H9 (cell line): ENCODE data around the gene APOOL. TPM values are rescaled to one million over a fixed set of nuclear protein-coding genes. Genes with fewer than 3 reads are reported as not detected.

Experiments
- DNase-seq: peaks from one replicate; pipeline ENCODE4 v3.0.0-alpha.2; 2017
- H2AFZ ChIP-seq: one replicate; pipeline ENCODE4 v1.6.1; 2013; ENCODE audit warnings: mild to moderate bottlenecking, low read length, control low read depth, moderate library complexity
- H2AK5ac ChIP-seq: 2 replicates; pipeline ENCODE4 v1.6.1; 2013; ENCODE audit warnings: low read length, control low read depth, mixed read lengths; ENCODE audit not compliant: insufficient read length
- H2BK120ac ChIP-seq: one replicate; pipeline ENCODE4 v1.6.1; 2013; ENCODE audit warnings: low read depth, mild to moderate bottlenecking, low read length, control low read depth, inconsistent platforms; ENCODE audit not compliant: poor library complexity, severe bottlenecking
- H2BK12ac ChIP-seq: 2 replicates; pipeline ENCODE4 v1.6.1; 2013; ENCODE audit warnings: low read length, control low read depth, mixed read lengths, low read depth; ENCODE audit not compliant: insufficient read length
- H2BK15ac ChIP-seq: 2 replicates; pipeline ENCODE4 v1.6.1; 2013; ENCODE audit warnings: low read depth, low read length, control low read depth
- H2BK20ac ChIP-seq: one replicate; pipeline ENCODE4 v1.6.1; 2013; ENCODE audit warnings: low read depth, mild to moderate bottlenecking, low read length, control low read depth, inconsistent platforms; ENCODE audit not compliant: poor library complexity, severe bottlenecking
- H2BK5ac ChIP-seq: 2 replicates; pipeline ENCODE4 v1.6.1; 2013; ENCODE audit warnings: low read length, control low read depth, mixed read lengths; ENCODE audit not compliant: insufficient read length
- H3K14ac ChIP-seq: 2 replicates; pipeline ENCODE4 v1.6.1; 2013; ENCODE audit warnings: low read length, control low read depth; ENCODE audit not compliant: insufficient read depth
- H3K18ac ChIP-seq: 2 replicates; pipeline ENCODE4 v1.6.1; 2013; ENCODE audit warnings: low read depth, mild to moderate bottlenecking, mixed read lengths, low read length, control low read depth; ENCODE audit not compliant: insufficient read length
- H3K23ac ChIP-seq: 2 replicates; pipeline ENCODE4 v1.6.1; 2013; ENCODE audit warnings: low read length, control low read depth, mixed read lengths, low read depth; ENCODE audit not compliant: insufficient read length
- H3K23me2 ChIP-seq: 2 replicates; pipeline ENCODE4 v1.6.1; 2013; ENCODE audit warnings: low read depth, mild to moderate bottlenecking, mixed read lengths, low read length, control low read depth; ENCODE audit not compliant: insufficient read length, poor library complexity, severe bottlenecking
- H3K27ac ChIP-seq: 2 replicates; pipeline ENCODE4 v1.5.1; 2013; ENCODE audit warnings: low read length, control low read depth, mixed read lengths, low read depth; ENCODE audit not compliant: insufficient read length
- H3K27me3 ChIP-seq: 2 replicates; pipeline ENCODE4 v1.6.1; 2013; ENCODE audit warnings: low read length, control low read depth, inconsistent platforms; ENCODE audit not compliant: insufficient read depth
- H3K4ac ChIP-seq: 2 replicates; pipeline ENCODE4 v1.6.1; 2013; ENCODE audit warnings: low read depth, mild to moderate bottlenecking, control low read depth, inconsistent platforms, low read length, moderate library complexity
- H3K4me1 ChIP-seq: 2 replicates; pipeline ENCODE4 v1.6.1; 2013; ENCODE audit warnings: low read length, control low read depth, inconsistent platforms; ENCODE audit not compliant: insufficient read depth
- H3K4me2 ChIP-seq: 2 replicates; pipeline ENCODE4 v1.6.1; 2013; ENCODE audit warnings: low read length, control low read depth, mixed read lengths; ENCODE audit not compliant: insufficient read length, insufficient read depth
- H3K56ac ChIP-seq: 2 replicates; pipeline ENCODE4 v1.6.1; 2013; ENCODE audit warnings: low read depth, mild to moderate bottlenecking, mixed read lengths, low read length, control low read depth; ENCODE audit not compliant: insufficient read length
- H3K79me1 ChIP-seq: 2 replicates; pipeline ENCODE4 v1.6.1; 2013; ENCODE audit warnings: low read depth, mild to moderate bottlenecking, moderate library complexity, low read length, control low read depth, inconsistent platforms; ENCODE audit not compliant: insufficient read depth, poor library complexity, severe bottlenecking
- H3K79me2 ChIP-seq: 2 replicates; pipeline ENCODE4 v1.6.1; 2013; ENCODE audit warnings: low read length, control low read depth, inconsistent platforms; ENCODE audit not compliant: insufficient read depth
- H3K9ac ChIP-seq: 2 replicates; pipeline ENCODE4 v1.6.1; 2013; ENCODE audit warnings: low read length, control low read depth, mixed read lengths; ENCODE audit not compliant: insufficient read length; ENCODE audit errors: extremely low read depth
- H3K9me3 ChIP-seq: one replicate; pipeline ENCODE4 v1.6.1; 2013; ENCODE audit warnings: low read depth, low read length, inconsistent platforms; ENCODE audit not compliant: control insufficient read depth
- H3T11ph ChIP-seq: one replicate; pipeline ENCODE4 v1.6.1; 2013; ENCODE audit warnings: mild to moderate bottlenecking, low read length, control low read depth, inconsistent platforms
- H4K20me1 ChIP-seq: one replicate; pipeline ENCODE4 v1.6.1; 2013; ENCODE audit not compliant: control insufficient read depth, insufficient read length, insufficient read depth
- H4K5ac ChIP-seq: 2 replicates; pipeline ENCODE4 v1.6.1; 2013; ENCODE audit warnings: low read depth, mild to moderate bottlenecking, mixed read lengths, low read length, control low read depth; ENCODE audit not compliant: insufficient read length
- H4K8ac ChIP-seq: replicated peaks from 2 replicates; pipeline ENCODE4 v1.6.1; 2013; ENCODE audit warnings: low read length, control low read depth, mixed read lengths, low read depth; ENCODE audit not compliant: insufficient read length
- H4K91ac ChIP-seq: 2 replicates; pipeline ENCODE4 v1.6.1; 2013; ENCODE audit warnings: low read depth, mild to moderate bottlenecking, moderate library complexity, mixed read lengths, low read length, control low read depth; ENCODE audit not compliant: insufficient read length
- H3K27ac Mint-ChIP-seq, 3 experiments: 2 replicates in 2 of 3; 3 replicates in 1 of 3; pipeline ENCODE4 v1.8.0; 2020 to 2021; ENCODE audit warnings: mixed read lengths in 3 of 3, mild to moderate bottlenecking in 1 of 3, moderate library complexity in 1 of 3
- H3K27me3 Mint-ChIP-seq: 2 replicates; pipeline ENCODE4 v1.8.0; 2021; ENCODE audit warnings: low read depth, mild to moderate bottlenecking, moderate library complexity, mixed read lengths
- H3K36me3 Mint-ChIP-seq, 3 experiments: 2 replicates in 2 of 3; 3 replicates in 1 of 3; pipeline ENCODE4 v1.8.0; 2020 to 2021; ENCODE audit warnings: low read depth in 3 of 3, mixed read lengths in 3 of 3; ENCODE audit not compliant: insufficient read depth in 1 of 3
- H3K4me1 Mint-ChIP-seq, 2 experiments: 2 replicates each; pipeline ENCODE4 v1.8.0; 2020; ENCODE audit warnings: mixed read lengths in 2 of 2
- H3K4me3 Mint-ChIP-seq, 2 experiments: 2 replicates in 1 of 2; 3 replicates in 1 of 2; pipeline ENCODE4 v1.8.0; 2020 to 2021; ENCODE audit warnings: mild to moderate bottlenecking in 2 of 2, mixed read lengths in 2 of 2, moderate library complexity in 1 of 2
- H3K9me3 Mint-ChIP-seq, 2 experiments: 2 replicates in 1 of 2; 3 replicates in 1 of 2; pipeline ENCODE4 v1.8.0; 2020; ENCODE audit warnings: mild to moderate bottlenecking in 2 of 2, mixed read lengths in 2 of 2, moderate library complexity in 1 of 2
- WGBS: extraction: QIAGEN DNeasy Blood & Tissue Kit; methylation state at CpG from one replicate; pipeline ENCODE4 v1.1.7; 2013; ENCODE audit warnings: missing lambda C conversion rate, low lambda C conversion rate, mixed read lengths; ENCODE audit not compliant: insufficient read length; ENCODE audit errors: extremely low coverage; 5-methylcytosine and 5-hydroxymethylcytosine counted together
- total RNA-seq: library from RNA; stranded (reverse); gene quantifications from 2 replicates; pipeline ENCODE4 v1.2.1, GENCODE V29; 2021
- TF ChIP-seq, protein P1 (sequence below): fragments of 200-600 bp; sonication (generic); conservative IDR thresholded peaks from 3 replicates; pipeline ENCODE4 v1.8.0; 2021; ENCODE audit warnings: antibody characterized with exemption, mild to moderate bottlenecking

Gene APOOL
- total RNA-seq, 1 experiment from 2014 or later, result 8.0 TPM

GRCh38 chrX:84993150-84993549 lies 10.5 kb upstream of the APOOL start:
- no peak overlapping the region for H4K8ac ChIP-seq
- H3K4me2 ChIP-seq, result no peak overlapping the region
- no peak overlapping the region for H3K9ac ChIP-seq
- H2AFZ ChIP-seq, result no peak overlapping the region
- no peak overlapping the region for H3K4ac ChIP-seq
- no peaks in the 10 kb centered on the region for H4K20me1 ChIP-seq
- peaks cover 22% of the 10 kb centered on the region for H3K9me3 ChIP-seq
- H3K23ac ChIP-seq, result no peak overlapping the region
- DNase-seq, result no peak
- H2BK12ac ChIP-seq, result no peak overlapping the region
- H3K27ac ChIP-seq, result no peak overlapping the region
- no peak overlapping the region for H3T11ph ChIP-seq
- no peak overlapping the region for H2BK120ac ChIP-seq
- H2BK5ac ChIP-seq, result no peak overlapping the region
- no peaks in the 10 kb centered on the region for H3K79me1 ChIP-seq
- Mint-ChIP-seq H3K36me3 (peaks cover 0 to 8% (median 3%) of the 10 kb centered on the region in 3 experiments; a peak in 5 of 7 replicates), H3K4me3 (no peak overlapping the region), H3K27me3 (no peaks in the 10 kb centered on the region; the same call in 1 of the 2 replicates), H3K4me1 (no peaks in the 10 kb centered on the region), H3K9me3 (peaks cover 61 to 72% of the 10 kb centered on the region in 2 experiments), H3K27ac (no peak overlapping the region)
- TF ChIP-seq, protein P1, sequence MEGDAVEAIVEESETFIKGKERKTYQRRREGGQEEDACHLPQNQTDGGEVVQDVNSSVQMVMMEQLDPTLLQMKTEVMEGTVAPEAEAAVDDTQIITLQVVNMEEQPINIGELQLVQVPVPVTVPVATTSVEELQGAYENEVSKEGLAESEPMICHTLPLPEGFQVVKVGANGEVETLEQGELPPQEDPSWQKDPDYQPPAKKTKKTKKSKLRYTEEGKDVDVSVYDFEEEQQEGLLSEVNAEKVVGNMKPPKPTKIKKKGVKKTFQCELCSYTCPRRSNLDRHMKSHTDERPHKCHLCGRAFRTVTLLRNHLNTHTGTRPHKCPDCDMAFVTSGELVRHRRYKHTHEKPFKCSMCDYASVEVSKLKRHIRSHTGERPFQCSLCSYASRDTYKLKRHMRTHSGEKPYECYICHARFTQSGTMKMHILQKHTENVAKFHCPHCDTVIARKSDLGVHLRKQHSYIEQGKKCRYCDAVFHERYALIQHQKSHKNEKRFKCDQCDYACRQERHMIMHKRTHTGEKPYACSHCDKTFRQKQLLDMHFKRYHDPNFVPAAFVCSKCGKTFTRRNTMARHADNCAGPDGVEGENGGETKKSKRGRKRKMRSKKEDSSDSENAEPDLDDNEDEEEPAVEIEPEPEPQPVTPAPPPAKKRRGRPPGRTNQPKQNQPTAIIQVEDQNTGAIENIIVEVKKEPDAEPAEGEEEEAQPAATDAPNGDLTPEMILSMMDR, result no peak
- no peak overlapping the region for H3K56ac ChIP-seq
- no peak overlapping the region for H2BK15ac ChIP-seq
- no peaks in the 10 kb centered on the region for H3K4me1 ChIP-seq
- no peaks in the 10 kb centered on the region for H3K27me3 ChIP-seq
- H4K91ac ChIP-seq, result no peak overlapping the region
- WGBS, result no CpG with 5 or more reads among the region's 1 CpG
- H3K18ac ChIP-seq, result no peak overlapping the region
- no peak overlapping the region for H2AK5ac ChIP-seq
- no peak overlapping the region for H4K5ac ChIP-seq
- no peaks in the 10 kb centered on the region for H3K79me2 ChIP-seq
- no peak overlapping the region for H2BK20ac ChIP-seq
- no peak overlapping the region for H3K14ac ChIP-seq
- no peaks in the 10 kb centered on the region for H3K23me2 ChIP-seq
